CD4-positive, alpha-beta T cell treated with Interleukin-4 for 1 hour (primary cell): Measurements from ENCODE around the gene DUS1L.

Experiments
- DNase-seq, 2 donors: peaks; one replicate each; pipeline ENCODE4 v3.0.0-alpha.2; 2020 to 2022

DUS1L gene

DNA sequence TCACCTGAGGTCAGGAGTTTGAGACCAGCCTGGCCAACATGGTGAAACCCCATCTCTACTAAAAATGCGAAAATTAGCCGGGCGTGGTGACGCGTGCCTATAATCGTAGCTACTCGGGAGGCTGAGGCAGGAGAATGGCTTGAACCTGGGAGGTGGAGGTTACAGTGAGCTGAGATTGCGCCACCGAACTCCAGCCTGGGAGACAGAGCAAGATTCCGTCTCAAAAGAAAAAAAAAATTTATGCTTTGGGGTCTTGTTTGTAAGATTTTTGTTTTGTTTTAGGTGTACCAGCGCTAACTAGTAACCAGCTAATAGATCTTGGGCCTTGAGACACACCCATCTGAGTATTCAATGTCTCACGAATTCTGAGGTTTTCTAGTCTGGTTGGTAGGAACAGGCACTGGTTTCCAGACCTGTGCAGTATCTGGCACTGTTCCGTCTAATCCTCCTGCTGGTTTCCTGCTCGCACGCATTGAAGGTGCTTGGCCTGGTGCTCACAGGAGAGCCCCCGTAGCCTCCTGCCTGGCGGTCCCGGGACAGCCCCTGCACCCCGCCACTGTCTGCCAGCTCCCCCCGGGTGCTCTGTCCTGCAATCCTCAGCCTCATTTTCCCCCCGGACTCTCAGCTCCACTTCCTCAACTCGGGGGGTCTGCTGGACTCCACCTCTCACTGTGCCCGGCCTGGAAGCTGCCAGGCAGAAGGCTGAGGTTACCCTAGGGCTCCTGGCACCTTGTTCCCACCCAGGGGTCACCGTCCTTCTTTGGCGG lies 10.6 kb upstream of the DUS1L start:
- DNase-seq = no peak

DNA sequence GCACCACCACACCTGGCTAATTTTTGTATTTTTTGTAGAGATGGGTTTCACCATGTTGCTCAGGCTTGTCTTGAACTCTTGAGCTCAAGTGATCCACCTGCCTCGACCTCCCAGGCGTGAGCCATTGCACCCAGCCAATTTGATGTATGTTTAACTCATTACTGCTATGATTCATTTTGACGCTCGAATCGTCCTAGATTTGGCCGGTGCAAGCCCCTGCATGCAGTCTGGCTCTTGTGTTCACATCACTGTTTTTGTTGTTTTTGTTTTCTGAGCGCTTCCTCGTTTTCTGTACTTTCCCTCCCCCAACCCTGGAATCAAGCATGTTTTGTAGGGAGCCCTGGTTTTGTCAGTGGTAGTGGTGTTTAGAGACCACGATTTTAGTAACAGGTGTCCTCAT lies 7.8 kb upstream of the DUS1L start:
- DNase-seq = no peak

DNA sequence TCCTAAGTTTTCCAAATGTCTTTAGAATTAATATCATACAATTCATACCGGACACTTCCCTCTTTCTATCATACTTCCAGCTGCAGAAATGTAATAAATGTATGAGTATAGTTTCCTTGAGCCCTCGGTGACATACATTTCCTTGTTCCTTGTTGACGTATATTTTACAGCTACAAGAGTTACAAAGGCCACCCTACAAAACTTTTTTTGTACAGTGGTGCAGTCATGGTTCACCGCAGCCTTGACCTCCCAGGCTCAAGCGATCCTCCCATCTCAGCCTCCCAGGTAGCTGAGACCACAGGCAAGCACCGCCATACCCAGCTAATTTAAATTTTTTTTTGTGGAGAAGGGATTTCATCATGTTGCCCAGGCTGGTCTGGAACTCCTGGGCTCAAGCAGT lies 7.2 kb upstream of the DUS1L start:
- no peak for DNase-seq

DNA sequence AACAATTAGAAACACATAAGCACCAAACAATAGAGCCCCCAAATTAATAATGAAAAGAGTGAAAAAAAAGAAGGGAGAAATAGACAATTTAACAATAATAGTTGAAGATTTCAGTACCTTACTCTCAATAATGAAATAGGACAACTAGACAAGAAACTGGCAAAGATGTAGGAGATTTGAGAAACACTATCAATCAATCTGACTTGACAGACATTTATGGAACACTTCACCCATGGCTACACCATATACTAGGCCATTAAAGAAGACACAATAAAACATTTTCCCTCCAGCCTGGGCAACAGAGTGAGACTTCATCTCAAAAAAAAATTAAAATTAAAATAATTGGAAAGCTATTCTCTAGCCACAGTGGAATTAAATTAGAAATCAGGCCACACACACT lies 5.0 kb upstream of the DUS1L start:
- DNase-seq = no peak

DNA sequence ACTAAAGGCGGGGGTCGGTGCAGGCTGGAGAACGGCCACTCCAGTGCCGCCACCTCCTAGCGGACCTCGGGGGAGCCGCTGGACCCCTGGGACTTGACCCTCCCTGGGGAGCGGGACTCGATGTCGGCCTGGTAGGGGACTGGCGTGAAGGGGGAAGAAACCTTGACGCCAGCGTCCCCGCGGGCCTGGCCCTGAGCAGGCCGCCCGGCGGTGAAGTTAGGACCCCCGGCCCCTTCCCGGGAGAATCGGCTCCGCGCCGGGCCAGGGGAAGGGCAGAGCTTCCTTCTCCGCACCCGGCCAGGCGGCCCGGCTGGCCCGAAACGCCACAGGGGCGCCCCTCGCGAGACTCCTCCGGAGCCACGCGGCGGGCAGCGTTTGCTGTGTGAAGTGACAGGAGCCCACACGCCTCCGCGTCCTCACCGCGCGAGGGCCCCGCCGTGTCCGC lies 389 bp downstream of the DUS1L start:
- DNase-seq = no peak

DNA sequence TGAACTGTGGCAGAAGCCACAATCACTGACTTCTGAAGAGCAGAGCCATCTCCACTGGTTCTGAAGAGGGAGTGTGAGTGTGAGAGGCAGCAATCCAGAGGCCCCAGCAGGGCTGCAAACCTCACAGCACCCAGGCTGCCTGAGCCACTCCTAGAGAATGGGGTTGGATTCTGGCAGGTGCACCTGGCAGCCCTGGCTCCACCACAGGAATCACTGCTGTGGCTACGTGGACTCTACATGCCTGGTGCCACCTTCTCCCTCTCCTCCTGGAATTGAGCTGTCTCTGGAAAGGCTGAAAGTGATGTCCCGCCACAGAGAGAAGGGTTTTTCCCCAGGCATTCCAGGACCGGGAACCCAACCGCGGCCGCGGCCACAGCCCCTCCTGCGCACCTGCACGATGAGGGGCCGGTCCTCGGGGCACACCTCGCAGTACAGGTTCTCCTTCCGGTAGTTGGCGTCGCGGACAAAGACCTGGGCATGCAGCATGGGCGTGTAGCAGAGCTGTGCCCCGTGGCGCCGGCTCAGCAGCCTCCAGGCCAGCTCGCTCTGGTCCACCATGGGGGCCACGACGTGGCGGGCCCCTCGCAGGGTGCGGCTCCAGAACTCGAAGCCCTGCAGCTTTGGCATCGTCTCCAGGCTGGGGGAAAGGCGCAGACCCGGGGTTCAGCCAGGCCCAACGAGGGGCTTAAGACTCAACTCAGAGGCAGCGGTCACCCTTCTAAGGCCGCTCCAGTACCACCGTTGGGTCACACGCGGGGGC lies 991 bp downstream of the DUS1L start:
- no peak for DNase-seq

DNA sequence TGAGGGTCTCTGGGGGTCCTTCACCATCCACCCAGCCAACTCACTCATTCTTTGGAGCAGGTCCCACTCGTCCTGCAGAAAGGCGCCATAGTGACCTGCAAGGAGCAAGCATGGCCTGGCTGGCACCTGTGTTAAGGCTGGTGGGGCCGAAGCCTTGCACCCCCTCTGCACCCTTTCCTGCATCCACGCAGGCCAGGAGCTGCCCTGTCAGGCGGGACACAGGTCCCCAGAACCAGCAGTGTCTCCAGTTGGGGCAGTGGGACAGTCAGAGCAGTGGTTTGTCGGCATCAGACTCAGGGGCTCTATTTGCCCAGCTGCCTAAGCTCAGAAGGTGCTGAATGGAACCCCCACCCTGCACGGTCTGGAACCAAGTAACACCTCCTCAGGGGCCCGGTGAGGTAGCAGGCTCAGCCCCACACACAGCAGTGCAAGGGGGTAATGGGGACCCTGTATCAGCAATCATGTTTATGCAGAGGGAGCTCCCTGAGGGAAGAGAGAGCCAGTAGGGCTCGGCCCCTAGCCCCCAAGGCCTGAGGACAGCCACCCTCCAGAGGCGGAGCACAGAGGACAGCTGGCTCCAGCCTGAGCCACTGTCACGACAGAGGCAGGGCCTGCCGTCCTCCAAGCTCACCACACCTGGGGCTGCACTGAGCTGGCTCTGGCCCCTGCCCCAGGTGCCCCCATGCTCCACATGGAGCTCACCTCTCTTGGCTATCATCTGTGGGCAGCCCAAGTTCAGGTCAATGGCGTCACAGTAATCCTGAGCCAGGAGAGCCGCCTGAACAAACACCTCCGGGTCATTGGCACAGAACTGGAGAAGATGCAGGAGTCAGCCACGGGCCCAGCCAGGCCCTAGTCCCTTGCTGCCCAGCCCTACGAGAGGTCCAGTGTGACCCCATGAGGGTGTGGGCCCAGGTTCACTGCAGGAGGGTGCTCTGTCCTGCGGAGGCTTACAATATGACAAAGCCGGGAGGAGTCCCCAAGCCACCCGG lies 1.9 kb downstream of the DUS1L start:
- no peak for DNase-seq

DNA sequence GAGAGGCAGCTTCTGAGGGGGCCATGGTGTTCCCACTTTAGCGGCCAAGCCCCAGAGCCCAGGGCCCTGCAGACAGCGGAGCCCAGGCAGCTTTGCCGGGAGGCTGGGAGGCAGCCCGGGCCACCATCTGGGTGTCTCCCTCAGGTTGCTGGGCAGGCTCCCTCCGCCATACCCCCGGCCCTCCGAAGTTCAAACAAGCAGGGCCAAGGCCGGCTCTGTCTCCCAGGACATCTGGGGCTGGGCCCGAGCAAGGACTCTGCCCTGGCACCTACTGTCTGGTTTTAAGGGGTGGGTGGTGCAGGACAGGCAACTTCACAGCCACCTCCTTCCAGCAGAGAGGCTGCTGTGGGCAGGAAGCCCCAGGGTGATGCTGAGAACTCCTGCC lies 2.6 kb downstream of the DUS1L start:
- no peak for DNase-seq

DNA sequence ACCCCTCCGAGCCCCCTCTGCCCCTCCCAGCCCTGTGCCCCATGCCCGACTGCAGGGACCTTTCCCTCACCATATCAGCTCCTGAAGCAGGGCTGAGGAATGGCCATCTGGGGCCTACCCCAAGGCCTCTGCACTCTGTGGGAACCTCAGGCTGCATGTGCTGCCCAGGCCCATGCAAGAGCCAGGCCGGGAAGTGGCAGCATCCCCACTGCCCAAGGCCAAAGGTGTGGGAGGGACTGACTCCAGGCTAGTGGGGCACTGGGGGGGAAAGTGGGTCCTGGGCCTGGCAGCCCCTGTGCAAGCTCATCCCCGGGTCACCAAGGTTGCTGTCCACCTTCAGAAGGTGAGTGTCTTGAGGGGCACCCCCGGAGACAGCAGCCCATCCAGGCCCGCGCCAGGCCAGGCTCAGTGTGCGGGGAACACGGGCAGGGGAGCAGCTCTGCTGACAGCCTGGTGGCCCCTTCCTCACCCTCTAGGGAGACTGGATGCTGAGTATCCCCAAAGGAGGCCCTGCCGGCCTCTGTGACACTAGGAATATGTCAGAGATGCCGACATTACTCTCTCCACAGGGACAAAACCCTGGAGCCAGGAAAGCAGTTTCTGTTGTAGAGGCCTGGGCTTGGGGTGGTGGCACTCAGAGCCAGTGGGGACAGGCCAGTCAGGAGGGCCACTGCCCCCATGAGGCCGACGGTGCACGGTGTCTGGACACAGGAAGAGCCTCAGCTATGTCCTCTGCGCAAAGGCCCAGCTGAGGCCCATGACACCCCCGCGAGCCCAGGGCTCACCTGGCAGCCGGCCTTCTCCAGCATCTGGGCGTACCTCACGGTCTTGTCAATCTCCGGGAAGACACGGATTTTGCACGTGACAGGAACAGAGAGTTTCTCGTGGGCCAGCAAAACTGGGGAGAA lies 3.3 kb downstream of the DUS1L start:
- no peak for DNase-seq

DNA sequence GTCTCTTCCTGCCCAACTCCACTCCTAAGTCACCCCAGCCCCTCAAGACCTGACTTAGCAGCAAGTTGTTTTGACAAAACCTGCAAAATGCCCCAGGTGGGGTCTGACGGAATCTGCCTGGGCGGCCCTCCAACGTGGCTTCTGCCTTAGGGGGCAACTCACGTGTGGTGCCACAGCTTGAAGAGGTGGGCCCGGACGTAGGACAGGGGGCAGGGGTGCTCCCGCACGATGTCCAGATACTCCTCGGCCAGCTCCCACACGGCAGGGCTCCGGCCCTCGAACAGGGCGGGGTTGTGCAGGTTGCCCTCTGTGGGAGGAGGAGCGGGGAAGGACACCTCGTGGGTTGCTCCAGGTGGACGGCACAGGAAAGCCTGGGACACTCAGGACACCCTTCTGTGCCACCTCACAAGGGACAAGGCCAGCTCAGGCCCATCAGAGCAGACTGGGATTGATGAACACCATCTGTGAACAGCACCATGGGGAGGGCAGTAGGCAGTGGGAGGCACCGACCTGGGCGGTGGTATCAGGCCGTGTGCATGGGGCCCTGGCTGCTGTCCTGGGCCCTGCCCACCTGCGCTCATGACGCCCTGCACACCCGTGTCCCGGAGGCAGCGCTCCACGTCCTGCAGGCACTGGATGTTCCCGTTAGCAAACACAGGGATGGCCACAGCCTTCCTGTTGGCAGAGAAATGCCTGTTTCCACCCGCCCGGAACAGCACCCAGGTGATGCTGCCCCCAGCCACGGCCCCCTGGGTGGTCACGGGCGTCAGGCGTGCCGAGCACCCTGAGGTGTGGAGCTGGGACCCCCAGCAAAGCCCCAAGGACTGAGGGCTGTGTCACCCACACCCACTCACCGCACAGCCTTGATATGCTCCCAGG lies 4.3 kb downstream of the DUS1L start:
- DNase-seq = no peak

DNA sequence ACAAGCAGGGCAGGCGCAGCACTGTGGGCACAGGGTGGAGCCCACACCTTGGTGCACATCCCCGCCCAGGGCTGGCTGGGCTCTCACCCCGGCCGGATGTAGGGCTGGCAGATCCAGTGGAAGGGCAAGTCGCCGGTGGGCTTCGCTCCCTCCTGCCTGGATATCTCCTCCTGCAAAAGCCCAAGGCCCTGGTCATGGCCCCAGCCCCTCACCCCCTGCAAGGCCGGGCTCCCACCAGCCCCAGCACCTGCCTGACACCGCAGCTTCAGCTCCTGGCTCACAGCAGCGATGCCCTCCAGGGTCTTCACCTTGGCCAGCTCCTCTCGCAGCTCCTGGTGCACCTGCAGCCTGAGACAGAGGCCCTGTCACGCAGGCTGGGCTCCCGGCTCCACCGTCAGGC lies 5.0 kb downstream of the DUS1L start:
- no peak for DNase-seq

DNA sequence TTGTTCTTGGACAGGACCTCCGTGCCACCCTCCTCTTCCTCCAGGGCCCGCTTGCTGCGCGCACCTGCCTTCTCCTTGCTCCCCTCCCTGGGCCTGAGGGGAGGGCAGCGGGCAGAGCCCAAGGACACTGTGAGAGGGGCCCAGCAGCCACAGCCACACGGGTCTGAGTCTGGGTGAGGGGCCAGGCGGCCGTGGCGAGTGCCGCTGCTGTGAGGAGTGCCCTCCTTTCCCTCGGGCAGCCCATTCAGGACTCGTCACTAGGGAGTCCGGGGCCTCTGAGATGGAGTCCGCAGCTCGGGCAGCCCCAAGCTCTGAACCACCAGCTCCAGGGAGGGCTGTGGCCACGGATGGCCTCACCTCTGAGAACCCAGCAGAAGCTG lies 5.6 kb downstream of the DUS1L start:
- no peak for DNase-seq

DNA sequence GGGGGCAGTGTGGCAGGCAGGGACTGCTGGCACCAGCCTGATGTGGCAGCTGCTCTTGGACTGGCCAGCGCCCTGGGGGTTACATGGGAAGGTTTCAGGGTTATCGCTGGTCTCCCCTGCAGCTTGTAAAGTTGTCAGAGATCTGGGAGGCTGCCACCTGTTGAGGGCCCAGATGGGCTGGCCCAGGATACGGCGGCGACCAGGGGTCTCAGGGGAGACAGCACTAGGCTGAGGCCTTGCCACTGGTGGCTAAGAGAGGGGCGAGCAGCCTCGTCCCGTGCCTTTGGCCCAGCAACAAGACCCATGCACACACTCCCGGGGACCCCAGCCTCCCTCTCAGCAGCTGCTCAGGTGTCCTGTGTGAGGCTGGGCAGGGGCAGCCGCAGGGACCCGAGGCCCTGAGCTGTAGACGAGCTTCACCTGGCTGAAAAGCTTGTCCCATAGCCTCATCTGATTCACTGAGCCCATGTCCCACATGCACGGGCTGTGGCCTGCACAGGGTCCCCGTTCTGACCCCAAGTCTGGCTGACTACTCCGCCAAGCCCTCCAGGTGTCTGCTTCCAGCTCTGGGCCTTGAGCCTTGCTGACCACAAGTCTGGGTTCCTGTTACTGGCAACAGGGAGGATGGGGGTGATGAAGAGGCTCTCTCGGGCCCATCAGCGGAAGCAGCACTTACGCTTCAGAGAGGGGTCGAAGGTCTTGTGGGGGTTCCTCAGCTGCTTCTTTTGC lies 6.2 kb downstream of the DUS1L start:
- DNase-seq = no peak

DNA sequence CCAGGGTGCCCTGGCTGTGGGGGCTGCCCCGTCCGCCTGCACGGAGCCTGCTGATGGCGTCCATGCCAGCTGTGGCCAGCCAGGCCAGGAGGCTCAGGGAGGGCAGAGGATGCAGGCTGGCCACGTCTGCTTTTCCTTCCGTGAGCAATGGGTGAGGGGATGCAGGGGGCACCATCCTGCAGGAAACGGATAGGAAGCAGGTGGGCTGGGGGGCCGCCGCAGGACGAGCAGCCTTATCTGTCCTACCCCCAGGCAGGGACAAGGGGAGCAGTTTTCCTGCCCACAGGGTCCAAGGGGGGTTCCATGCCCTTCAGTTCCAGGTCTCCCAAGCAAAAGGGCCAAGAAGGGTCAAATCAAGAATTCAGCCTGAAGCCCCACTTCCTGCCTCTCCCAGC lies 6.8 kb downstream of the DUS1L start:
- no peak for DNase-seq

DNA sequence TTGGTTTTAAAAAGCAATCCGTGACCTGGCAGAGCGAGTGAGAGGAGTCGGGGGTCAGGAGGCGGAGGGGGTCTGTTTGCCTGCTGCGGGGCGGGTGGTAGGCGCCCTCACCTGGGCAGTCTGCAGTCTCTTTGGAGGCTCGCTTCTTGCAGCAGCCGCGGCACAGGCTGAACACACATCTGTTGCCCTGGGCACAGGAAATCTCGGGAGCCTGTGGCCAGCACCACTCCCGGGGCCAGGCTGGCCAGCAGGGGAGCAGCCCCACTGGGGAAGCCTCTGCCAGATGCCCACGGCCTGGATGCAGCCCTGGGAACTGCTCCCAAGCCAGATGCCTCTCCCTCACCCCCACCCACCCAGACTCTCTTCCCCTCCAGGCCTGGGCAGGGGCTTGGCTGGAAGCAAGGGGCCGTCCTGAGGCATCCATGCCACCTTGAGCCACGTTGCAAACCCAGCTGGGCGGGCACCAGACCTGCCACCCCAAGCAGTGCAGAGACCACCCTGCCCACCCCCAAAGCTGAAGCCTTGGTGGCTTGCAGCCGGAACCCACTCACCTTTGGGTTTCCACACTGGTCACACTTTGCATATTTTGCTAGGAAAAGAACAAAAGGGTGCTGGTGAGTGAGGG lies 7.3 kb downstream of the DUS1L start:
- DNase-seq = no peak

DNA sequence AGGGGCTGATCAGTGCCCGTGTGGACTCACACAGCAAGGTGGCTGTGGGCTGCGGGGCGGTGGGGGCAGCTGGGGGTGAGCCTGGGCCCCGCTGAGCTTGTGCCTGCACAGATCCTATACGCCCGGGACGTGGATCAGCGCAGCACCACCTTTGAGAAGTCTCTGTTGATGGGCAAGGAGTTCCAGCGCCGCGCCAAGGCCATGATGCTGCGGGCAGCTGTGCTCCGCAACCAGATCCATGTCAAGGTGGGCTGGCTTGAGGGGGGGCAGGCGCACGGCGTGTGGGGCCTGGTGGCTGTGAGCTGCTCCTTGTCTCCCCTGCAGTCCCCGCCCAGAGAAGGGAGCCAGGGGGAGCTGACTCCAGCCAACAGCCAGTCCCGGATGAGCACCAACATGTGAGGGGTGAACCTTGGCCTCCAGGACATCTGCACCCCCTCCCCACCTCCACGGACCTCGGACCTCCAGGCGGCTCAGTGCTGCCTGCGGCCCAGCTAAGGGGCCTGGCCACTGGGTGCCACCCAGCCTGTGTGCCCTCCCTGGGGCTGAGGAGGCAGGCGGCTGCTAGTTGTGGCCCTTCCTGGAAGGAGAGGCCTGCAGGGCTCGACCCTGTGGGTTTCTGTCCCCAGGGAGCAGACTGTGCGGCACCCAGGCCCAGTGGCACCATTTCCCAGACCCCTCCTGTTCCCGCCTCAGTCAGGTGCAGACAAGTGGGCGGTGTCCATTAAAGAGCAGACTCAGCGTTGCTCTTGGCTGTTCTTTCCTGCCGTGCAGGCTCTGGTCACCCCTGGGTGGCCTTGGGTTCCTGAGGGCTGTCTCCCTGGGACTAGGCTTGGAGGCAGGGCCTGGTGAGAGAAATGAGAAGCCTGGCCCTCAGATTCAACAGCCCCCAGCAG lies 8.6 kb downstream of the DUS1L start:
- DNase-seq = no peak

DNA sequence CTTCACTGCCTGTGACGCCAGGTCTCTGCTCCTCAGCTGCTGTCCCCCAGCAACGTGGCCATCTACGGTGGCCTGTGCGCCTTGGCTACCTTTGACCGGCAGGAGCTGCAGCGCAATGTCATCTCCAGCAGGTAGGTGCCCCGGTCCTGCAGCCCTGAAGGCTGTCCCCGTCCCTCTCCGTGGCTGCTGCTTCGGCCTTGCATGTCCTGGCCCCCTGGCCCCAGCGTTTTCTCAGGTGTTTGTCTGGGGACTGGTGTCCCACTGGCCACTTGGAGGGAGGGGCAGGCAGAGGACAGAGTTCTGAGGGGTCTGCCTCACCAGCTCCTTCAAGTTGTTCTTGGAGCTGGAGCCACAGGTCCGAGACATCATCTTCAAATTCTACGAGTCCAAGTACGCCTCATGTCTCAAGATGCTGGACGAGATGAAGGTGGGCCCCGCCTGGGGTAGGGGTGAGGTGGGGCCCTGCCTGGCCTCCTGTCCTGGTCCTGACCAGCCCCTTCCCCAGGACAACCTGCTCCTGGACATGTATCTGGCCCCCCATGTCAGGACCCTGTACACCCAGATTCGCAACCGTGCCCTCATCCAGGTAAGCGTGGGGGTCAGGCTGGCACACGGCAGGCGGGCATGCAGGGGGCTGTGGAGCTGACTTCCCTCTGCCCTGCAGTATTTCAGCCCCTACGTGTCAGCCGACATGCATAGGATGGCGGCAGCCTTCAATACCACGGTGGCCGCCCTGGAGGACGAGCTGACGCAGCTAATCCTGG lies 9.5 kb downstream of the DUS1L start:
- no peak for DNase-seq
